Left forelimb (tissue), 1 donor: ENCODE data around the gene FAM90A1.
"Not testable (repeated sequence)": the region's sequence is repeated elsewhere in the genome, so short reads cannot be mapped to it uniquely, and the experiment has no call there.

Source experiments
- DNase-seq: peaks from one replicate; pipeline ENCODE4 v3.0.0-alpha.2; 2018; ENCODE audit warnings: low spot score

Gene FAM90A1

GRCh38 chr12:8233300-8233855 lies 6.0 kb upstream of the FAM90A1 start:
- not testable (repeated sequence) for DNase-seq

- not testable (repeated sequence) for DNase-seq
Measured at GRCh38 chr12:8231666-8232608, 4.5 kb upstream of the FAM90A1 start.

- not testable (repeated sequence) for DNase-seq
Measured at GRCh38 chr12:8231049-8231448, 3.6 kb upstream of the FAM90A1 start.

GRCh38 chr12:8229486-8229885 lies 2.1 kb upstream of the FAM90A1 start:
- not testable (repeated sequence) for DNase-seq

GRCh38 chr12:8228607-8229006 lies 1.2 kb upstream of the FAM90A1 start:
- not testable (repeated sequence) for DNase-seq

- not testable (repeated sequence) for DNase-seq
Measured at GRCh38 chr12:8227732-8228077, 287 bp upstream of the FAM90A1 start.

- no peak for DNase-seq
Measured at GRCh38 chr12:8226355-8226754, 1.1 kb downstream of the FAM90A1 start.

GRCh38 chr12:8224782-8225181 lies 2.6 kb downstream of the FAM90A1 start:
- DNase-seq = not testable (repeated sequence)

GRCh38 chr12:8223646-8224045 lies 3.8 kb downstream of the FAM90A1 start:
- not testable (repeated sequence) for DNase-seq

- DNase-seq = not testable (repeated sequence)
Measured at GRCh38 chr12:8222303-8222702, 5.1 kb downstream of the FAM90A1 start.

- DNase-seq = not testable (repeated sequence)
Measured at GRCh38 chr12:8221844-8222243, 5.6 kb downstream of the FAM90A1 start.

- peak; percentile 33 for DNase-seq
Measured at GRCh38 chr12:8221375-8221774, 6.0 kb downstream of the FAM90A1 start.

- not testable (repeated sequence) for DNase-seq
Measured at GRCh38 chr12:8218711-8219382, 8.6 kb downstream of the FAM90A1 start.

GRCh38 chr12:8197685-8198308 lies 29.6 kb downstream of the FAM90A1 start:
- DNase-seq = not testable (repeated sequence)

GRCh38 chr12:8188088-8188487 lies 39.3 kb downstream of the FAM90A1 start:
- not testable (repeated sequence) for DNase-seq

- DNase-seq = not testable (repeated sequence)
Measured at GRCh38 chr12:8184206-8184605, 43.2 kb downstream of the FAM90A1 start.

- DNase-seq = not testable (repeated sequence)
Measured at GRCh38 chr12:8183346-8183745, 44.1 kb downstream of the FAM90A1 start.

- not testable (repeated sequence) for DNase-seq
Measured at GRCh38 chr12:8182923-8183322, 44.5 kb downstream of the FAM90A1 start.

- not testable (repeated sequence) for DNase-seq
Measured at GRCh38 chr12:8181271-8181670, 46.1 kb downstream of the FAM90A1 start.

- DNase-seq = peak; percentile 72
Measured at GRCh38 chr12:8179989-8180585, 47.3 kb downstream of the FAM90A1 start.

GRCh38 chr12:8172911-8173310 lies 54.5 kb downstream of the FAM90A1 start:
- DNase-seq = not testable (repeated sequence)
